Panc1 (cell line): ENCODE results near the gene DCBLD2. TPM values are rescaled to one million over a fixed set of nuclear protein-coding genes. Genes with fewer than 3 reads are reported as not detected.

Experiments used
- ATAC-seq: fragments of 200-7000 bp; cut with Tn5 transposase; 2 replicates; pipeline ENCODE4 v1.9.1; 2020; ENCODE audit warnings: mild to moderate bottlenecking, moderate library complexity
- BruUV-seq: library from RNA; stranded (reverse); fragments of 400-500 nt; replicated peaks from 2 replicates; lab custom pipeline; 2021; lab: Mats Ljungman, UMichigan
- CTCF ChIA-PET: fragments of 300-600 bp; sonication (Branson Sonifier 250); formaldehyde crosslinking; loops from one replicate; lab custom pipeline; 2022; ENCODE audit warnings: antibody characterized with exemption; lab: Charles Lee
- POLR2A ChIA-PET: fragments of 300-600 bp; sonication (Branson Sonifier 250); formaldehyde crosslinking; loops from one replicate; lab custom pipeline; 2022; ENCODE audit warnings: antibody characterized with exemption; lab: Charles Lee
- DNase-seq: peaks from one replicate; pipeline ENCODE4 v3.0.0-alpha.2; 2010; ENCODE audit warnings: low read depth, low spot score
- H3K27ac ChIP-seq: 2 replicates; pipeline ENCODE4 v1.5.1; 2011; ENCODE audit warnings: mild to moderate bottlenecking, low read length, inconsistent platforms
- H3K27me3 ChIP-seq: fragments of 200-500 bp; sonication (Bioruptor generic); 2 replicates; pipeline ENCODE4 v1.6.0; 2014; ENCODE audit warnings: low read length, inconsistent platforms; ENCODE audit not compliant: control insufficient read depth, insufficient read depth
- H3K36me3 ChIP-seq: fragments of 200-500 bp; sonication (Bioruptor generic); 2 replicates; pipeline ENCODE4 v1.5.1; 2014; ENCODE audit warnings: inconsistent platforms, mild to moderate bottlenecking, low read length, moderate library complexity; ENCODE audit not compliant: control insufficient read depth, insufficient read depth
- H3K4me1 ChIP-seq: 2 replicates; pipeline ENCODE4 v1.5.1; 2011; ENCODE audit warnings: inconsistent platforms, mild to moderate bottlenecking, low read length, moderate library complexity; ENCODE audit not compliant: control insufficient read depth, insufficient read depth
- H3K4me3 ChIP-seq, 2 experiments: 2 replicates each; pipeline ENCODE4 v1.5.1; 2011 to 2012; ENCODE audit warnings: low read depth in 2 of 2, low read length in 2 of 2, mild to moderate bottlenecking in 2 of 2, inconsistent platforms in 1 of 2, moderate library complexity in 1 of 2
- H3K9me3 ChIP-seq: fragments of 200-500 bp; sonication (Bioruptor generic); 2 replicates; pipeline ENCODE4 v1.5.1; 2014; ENCODE audit warnings: low read depth, mild to moderate bottlenecking, inconsistent platforms, low read length, moderate library complexity; ENCODE audit not compliant: control insufficient read depth, insufficient read depth
- POLR2AphosphoS5 ChIP-seq: IDR thresholded peaks from 2 replicates; pipeline ENCODE4 v1.6.1; 2012; ENCODE audit warnings: mild to moderate bottlenecking, low read depth, low read length, moderate library complexity
- SIN3A ChIP-seq: IDR thresholded peaks from 2 replicates; pipeline ENCODE4 v1.6.1; 2012; ENCODE audit warnings: low read depth, mild to moderate bottlenecking, low read length, moderate library complexity, borderline replicate concordance; ENCODE audit not compliant: insufficient read depth
- TCF7L2 ChIP-seq: IDR thresholded peaks from 2 replicates; pipeline ENCODE4 v1.6.1; 2011; ENCODE audit warnings: mild to moderate bottlenecking, low read depth, low read length, inconsistent platforms
- in situ Hi-C: cut with HindIII; loops from 2 replicates; pipeline ENCODE4 v1.10.0; 2016; ENCODE audit warnings: low sequenced_read_pairs, low pct_unique_long_range_greater_than_20kb
- intact Hi-C: fragments of 100-400 bp; cut with micrococcal nuclease; formaldehyde crosslinking; loops from one replicate; pipeline ENCODE4 v1.10.0; 2022; ENCODE audit not compliant: unreplicated experiment
- total RNA-seq: library from RNA; stranded (reverse); gene quantifications from one replicate; pipeline ENCODE4 v1.2.1, GENCODE V29; 2021; ENCODE audit not compliant: unreplicated experiment
- TF ChIP-seq, protein P1 (sequence below), 2 experiments: IDR thresholded peaks; 2 replicates each; pipeline ENCODE4 v1.6.1; 2011 to 2012; ENCODE audit warnings: low read depth in 2 of 2, control low read depth in 1 of 2, low read length in 1 of 2, mild to moderate bottlenecking in 1 of 2, moderate library complexity in 1 of 2; ENCODE audit not compliant: insufficient read depth in 1 of 2
- TF ChIP-seq, protein P2 (sequence below): fragments of 450-650 bp; IDR thresholded peaks from 2 replicates; pipeline ENCODE4 v1.5.1; 2017; ENCODE audit warnings: mild to moderate bottlenecking

Gene DCBLD2
- total RNA-seq, 1 experiment from 2014 or later, result 54.4 TPM

DNA sequence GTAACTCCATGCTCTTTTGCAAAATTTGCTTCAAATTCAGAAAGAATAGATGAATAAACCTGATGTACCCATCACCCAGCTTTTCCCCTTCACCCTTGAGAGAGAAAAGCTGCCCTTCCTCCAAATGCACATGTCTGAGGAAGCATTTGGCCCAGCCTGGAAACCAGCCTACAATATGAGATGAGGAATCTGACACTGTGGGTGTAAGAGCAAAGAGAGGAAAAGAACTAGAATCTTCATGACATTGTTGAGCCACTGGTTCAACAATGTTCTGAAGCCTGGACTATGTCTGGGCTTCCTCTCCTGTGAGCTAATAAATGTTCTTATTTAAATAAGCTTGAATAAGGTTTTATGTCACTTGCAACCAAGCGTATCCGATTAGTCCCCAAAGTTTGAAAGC, 18.7 kb upstream of the DCBLD2 start:
- DNase-seq (no peak), ATAC-seq (no peak)
- no TSS peak for BruUV-seq
- H3K27me3 ChIP-seq, result 0 out of 2 replicates have a peak, but pooled peaks cover 2% of the 10 kb centered on the region
- H3K4me3 ChIP-seq, result no peak overlapping the region
- no peaks in the 10 kb centered on the region for H3K36me3 ChIP-seq
- in situ Hi-C loops (no loop called here), intact Hi-C loops (no loop called here)
- CTCF ChIA-PET, result no interaction called here
- POLR2A ChIA-PET, result no interaction called here
- H3K4me1 ChIP-seq, result no peaks in the 10 kb centered on the region
- no peak for TF ChIP-seq TCF7L2
- TF ChIP-seq POLR2AphosphoS5, result no peak
- TF ChIP-seq, protein P1, sequence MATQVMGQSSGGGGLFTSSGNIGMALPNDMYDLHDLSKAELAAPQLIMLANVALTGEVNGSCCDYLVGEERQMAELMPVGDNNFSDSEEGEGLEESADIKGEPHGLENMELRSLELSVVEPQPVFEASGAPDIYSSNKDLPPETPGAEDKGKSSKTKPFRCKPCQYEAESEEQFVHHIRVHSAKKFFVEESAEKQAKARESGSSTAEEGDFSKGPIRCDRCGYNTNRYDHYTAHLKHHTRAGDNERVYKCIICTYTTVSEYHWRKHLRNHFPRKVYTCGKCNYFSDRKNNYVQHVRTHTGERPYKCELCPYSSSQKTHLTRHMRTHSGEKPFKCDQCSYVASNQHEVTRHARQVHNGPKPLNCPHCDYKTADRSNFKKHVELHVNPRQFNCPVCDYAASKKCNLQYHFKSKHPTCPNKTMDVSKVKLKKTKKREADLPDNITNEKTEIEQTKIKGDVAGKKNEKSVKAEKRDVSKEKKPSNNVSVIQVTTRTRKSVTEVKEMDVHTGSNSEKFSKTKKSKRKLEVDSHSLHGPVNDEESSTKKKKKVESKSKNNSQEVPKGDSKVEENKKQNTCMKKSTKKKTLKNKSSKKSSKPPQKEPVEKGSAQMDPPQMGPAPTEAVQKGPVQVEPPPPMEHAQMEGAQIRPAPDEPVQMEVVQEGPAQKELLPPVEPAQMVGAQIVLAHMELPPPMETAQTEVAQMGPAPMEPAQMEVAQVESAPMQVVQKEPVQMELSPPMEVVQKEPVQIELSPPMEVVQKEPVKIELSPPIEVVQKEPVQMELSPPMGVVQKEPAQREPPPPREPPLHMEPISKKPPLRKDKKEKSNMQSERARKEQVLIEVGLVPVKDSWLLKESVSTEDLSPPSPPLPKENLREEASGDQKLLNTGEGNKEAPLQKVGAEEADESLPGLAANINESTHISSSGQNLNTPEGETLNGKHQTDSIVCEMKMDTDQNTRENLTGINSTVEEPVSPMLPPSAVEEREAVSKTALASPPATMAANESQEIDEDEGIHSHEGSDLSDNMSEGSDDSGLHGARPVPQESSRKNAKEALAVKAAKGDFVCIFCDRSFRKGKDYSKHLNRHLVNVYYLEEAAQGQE (IDR thresholded peaks at IDR 0.05; ENCODE audit: insufficient read depth in 1 of 2, low read depth in 2 of 2, low read length in 1 of 2), result no peak
- TF ChIP-seq, protein P2, sequence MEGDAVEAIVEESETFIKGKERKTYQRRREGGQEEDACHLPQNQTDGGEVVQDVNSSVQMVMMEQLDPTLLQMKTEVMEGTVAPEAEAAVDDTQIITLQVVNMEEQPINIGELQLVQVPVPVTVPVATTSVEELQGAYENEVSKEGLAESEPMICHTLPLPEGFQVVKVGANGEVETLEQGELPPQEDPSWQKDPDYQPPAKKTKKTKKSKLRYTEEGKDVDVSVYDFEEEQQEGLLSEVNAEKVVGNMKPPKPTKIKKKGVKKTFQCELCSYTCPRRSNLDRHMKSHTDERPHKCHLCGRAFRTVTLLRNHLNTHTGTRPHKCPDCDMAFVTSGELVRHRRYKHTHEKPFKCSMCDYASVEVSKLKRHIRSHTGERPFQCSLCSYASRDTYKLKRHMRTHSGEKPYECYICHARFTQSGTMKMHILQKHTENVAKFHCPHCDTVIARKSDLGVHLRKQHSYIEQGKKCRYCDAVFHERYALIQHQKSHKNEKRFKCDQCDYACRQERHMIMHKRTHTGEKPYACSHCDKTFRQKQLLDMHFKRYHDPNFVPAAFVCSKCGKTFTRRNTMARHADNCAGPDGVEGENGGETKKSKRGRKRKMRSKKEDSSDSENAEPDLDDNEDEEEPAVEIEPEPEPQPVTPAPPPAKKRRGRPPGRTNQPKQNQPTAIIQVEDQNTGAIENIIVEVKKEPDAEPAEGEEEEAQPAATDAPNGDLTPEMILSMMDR, result no peak
- TF ChIP-seq SIN3A, result no peak
- no peak overlapping the region for H3K27ac ChIP-seq
- no peaks in the 10 kb centered on the region for H3K9me3 ChIP-seq

DNA sequence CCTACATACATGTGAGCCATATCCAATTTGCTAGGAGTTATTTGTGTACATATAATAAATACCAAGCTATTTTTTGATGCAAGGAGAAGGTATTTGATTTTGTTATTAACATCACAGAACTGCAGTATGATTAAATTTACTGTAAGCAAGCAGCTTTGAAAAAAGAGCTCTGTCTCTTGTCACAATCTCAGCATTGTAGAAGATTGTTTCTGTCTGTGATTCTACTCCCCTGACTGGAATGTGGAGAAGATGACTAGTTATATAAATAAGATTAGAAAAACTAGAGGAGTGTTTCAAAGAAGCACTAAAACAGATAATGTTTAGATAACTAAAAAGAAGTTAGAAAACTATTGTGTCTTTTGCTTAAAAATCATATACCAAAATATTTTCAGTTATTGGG, 17.1 kb upstream of the DCBLD2 start:
- in situ Hi-C loops (no loop called here), intact Hi-C loops (no loop called here)
- H3K4me1 ChIP-seq, result no peaks in the 10 kb centered on the region
- no peaks in the 10 kb centered on the region for H3K36me3 ChIP-seq
- TF ChIP-seq, protein P2, result no peak
- no peak for TF ChIP-seq POLR2AphosphoS5
- no peak overlapping the region for H3K27ac ChIP-seq
- no TSS peak for BruUV-seq
- no peaks in the 10 kb centered on the region for H3K9me3 ChIP-seq
- ATAC-seq (no peak), DNase-seq (no peak)
- POLR2A ChIA-PET, result no interaction called here
- no peak overlapping the region for H3K4me3 ChIP-seq
- CTCF ChIA-PET, result no interaction called here
- 0 out of 2 replicates have a peak, but pooled peaks cover 2% of the 10 kb centered on the region for H3K27me3 ChIP-seq

DNA sequence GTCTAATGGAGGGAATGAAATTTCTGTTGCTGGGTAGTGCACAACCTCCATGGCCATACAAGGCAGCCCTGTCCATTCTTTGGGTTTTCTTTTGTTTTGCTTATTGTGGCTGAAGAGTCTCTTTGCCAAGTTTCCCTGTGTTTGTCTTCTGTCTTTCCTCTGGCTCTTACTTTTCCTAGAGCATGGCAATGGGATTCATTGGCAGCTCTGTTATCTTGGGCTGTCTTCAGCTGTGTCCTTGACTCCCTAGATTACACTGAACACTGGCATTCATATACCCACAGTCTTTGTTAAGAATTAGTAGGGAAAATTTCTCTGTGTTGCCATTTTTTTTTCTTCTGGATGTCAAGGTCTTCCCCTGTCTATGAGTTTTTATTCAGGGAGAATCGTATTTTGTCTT, 16.1 kb upstream of the DCBLD2 start:
- no peaks in the 10 kb centered on the region for H3K4me1 ChIP-seq
- POLR2A ChIA-PET, result no interaction called here

More for the DNA sequence above, 16.1 kb upstream of the DCBLD2 start:
- intact Hi-C loops (no loop called here), in situ Hi-C loops (no loop called here)
- ATAC-seq (no peak), DNase-seq (no peak)
- Histone ChIP-seq H3K4me3 (no peak overlapping the region), H3K27ac (no peak overlapping the region), H3K9me3 (no peaks in the 10 kb centered on the region), H3K27me3 (0 out of 2 replicates have a peak, but pooled peaks cover 2% of the 10 kb centered on the region), H3K36me3 (no peaks in the 10 kb centered on the region)
- TF ChIP-seq, protein P2, result no peak
- TF ChIP-seq, protein P1 (IDR thresholded peaks at IDR 0.05; ENCODE audit: insufficient read depth in 1 of 2, low read depth in 2 of 2, low read length in 1 of 2), result no peak
- no peak for TF ChIP-seq SIN3A
- no peak for TF ChIP-seq TCF7L2
- TF ChIP-seq POLR2AphosphoS5, result no peak
- CTCF ChIA-PET, result no interaction called here
- BruUV-seq, result no TSS peak
